Hepatocyte (in vitro differentiated cells): ENCODE data around the gene VENTX. TPM values are rescaled to one million over a fixed set of nuclear protein-coding genes. Genes with fewer than 3 reads are reported as not detected.

Experiments
- DNase-seq: peaks from one replicate; pipeline ENCODE4 v3.0.0-alpha.2; 2016; ENCODE audit warnings: low spot score
- H2AFZ ChIP-seq: fragments of 200-600 bp; sonication (generic); 2 replicates; pipeline ENCODE4 v1.6.0; 2016; ENCODE audit warnings: antibody characterized with exemption, mild to moderate bottlenecking
- H3K27ac ChIP-seq: fragments of 200-600 bp; sonication (generic); 2 replicates; pipeline ENCODE4 v1.5.1; 2016; ENCODE audit warnings: mild to moderate bottlenecking
- H3K27me3 ChIP-seq: fragments of 200-600 bp; sonication (generic); 2 replicates; pipeline ENCODE4 v1.6.1; 2016
- H3K36me3 ChIP-seq: fragments of 200-600 bp; sonication (generic); replicated peaks from 2 replicates; pipeline ENCODE4 v1.5.1; 2016; ENCODE audit warnings: low read depth; ENCODE audit not compliant: insufficient read depth
- H3K4me1 ChIP-seq: fragments of 200-600 bp; sonication (generic); 2 replicates; pipeline ENCODE4 v1.5.1; 2016; ENCODE audit warnings: mild to moderate bottlenecking, moderate library complexity; ENCODE audit not compliant: insufficient read depth
- H3K4me2 ChIP-seq: fragments of 200-600 bp; sonication (generic); 2 replicates; pipeline ENCODE4 v1.6.0; 2016
- H3K4me3 ChIP-seq: fragments of 200-600 bp; sonication (generic); 2 replicates; pipeline ENCODE4 v1.5.1; 2016; ENCODE audit warnings: mild to moderate bottlenecking
- H3K79me2 ChIP-seq: fragments of 200-600 bp; sonication (generic); 2 replicates; pipeline ENCODE4 v1.6.0; 2017; ENCODE audit warnings: mild to moderate bottlenecking
- H3K9me2 ChIP-seq: fragments of 200-600 bp; sonication (generic); replicated peaks from 2 replicates; pipeline ENCODE4 v1.6.0; 2017; ENCODE audit warnings: mild to moderate bottlenecking; ENCODE audit not compliant: insufficient read depth
- H3K9me3 ChIP-seq: fragments of 200-600 bp; sonication (generic); 2 replicates; pipeline ENCODE4 v1.5.1; 2016; ENCODE audit warnings: low read depth, mild to moderate bottlenecking
- H4K20me1 ChIP-seq: fragments of 200-600 bp; sonication (generic); 2 replicates; pipeline ENCODE4 v1.6.0; 2016; ENCODE audit warnings: mild to moderate bottlenecking; ENCODE audit not compliant: insufficient read depth, poor library complexity, severe bottlenecking
- EZH2 ChIP-seq: fragments of 200-600 bp; sonication (generic); IDR thresholded peaks from 2 replicates; pipeline ENCODE4 v1.6.1; 2016; ENCODE audit warnings: antibody characterized with exemption, mild to moderate bottlenecking, borderline replicate concordance
- EZH2phosphoT487 ChIP-seq: fragments of 200-600 bp; sonication (generic); IDR thresholded peaks from one replicate; pipeline ENCODE4 v1.6.1; 2018; ENCODE audit warnings: antibody characterized with exemption, mild to moderate bottlenecking, low read depth, moderate library complexity; ENCODE audit not compliant: unreplicated experiment, severe bottlenecking
- WGBS: methylation state at CpG from one replicate; pipeline ENCODE4 v1.1.6; 2016; ENCODE audit warnings: low lambda C conversion rate; ENCODE audit errors: missing lambda C conversion rate; 5-methylcytosine and 5-hydroxymethylcytosine counted together
- polyA plus RNA-seq: library from polyadenylated mRNA; unstranded; fragments of >200 nt; fragmentation: Nextera tagmentation; extraction: Ambion mirVana; gene quantifications from 2 replicates; pipeline ENCODE4 v1.2.1, GENCODE V29; 2016
- total RNA-seq: library from RNA; depleted of rRNA; stranded (reverse); fragments of >200 nt; gene quantifications from 2 replicates; pipeline ENCODE4 v1.2.3, GENCODE V29; 2014
- TF ChIP-seq, protein P1 (sequence below): fragments of 200-600 bp; sonication (generic); IDR thresholded peaks from 2 replicates; pipeline ENCODE4 v1.5.1; 2016; ENCODE audit warnings: antibody characterized with exemption, mild to moderate bottlenecking; ENCODE audit not compliant: poor library complexity

The VENTX gene
- total and polyA plus RNA-seq, 2 experiments from 2014 or later, result not detected

DNA sequence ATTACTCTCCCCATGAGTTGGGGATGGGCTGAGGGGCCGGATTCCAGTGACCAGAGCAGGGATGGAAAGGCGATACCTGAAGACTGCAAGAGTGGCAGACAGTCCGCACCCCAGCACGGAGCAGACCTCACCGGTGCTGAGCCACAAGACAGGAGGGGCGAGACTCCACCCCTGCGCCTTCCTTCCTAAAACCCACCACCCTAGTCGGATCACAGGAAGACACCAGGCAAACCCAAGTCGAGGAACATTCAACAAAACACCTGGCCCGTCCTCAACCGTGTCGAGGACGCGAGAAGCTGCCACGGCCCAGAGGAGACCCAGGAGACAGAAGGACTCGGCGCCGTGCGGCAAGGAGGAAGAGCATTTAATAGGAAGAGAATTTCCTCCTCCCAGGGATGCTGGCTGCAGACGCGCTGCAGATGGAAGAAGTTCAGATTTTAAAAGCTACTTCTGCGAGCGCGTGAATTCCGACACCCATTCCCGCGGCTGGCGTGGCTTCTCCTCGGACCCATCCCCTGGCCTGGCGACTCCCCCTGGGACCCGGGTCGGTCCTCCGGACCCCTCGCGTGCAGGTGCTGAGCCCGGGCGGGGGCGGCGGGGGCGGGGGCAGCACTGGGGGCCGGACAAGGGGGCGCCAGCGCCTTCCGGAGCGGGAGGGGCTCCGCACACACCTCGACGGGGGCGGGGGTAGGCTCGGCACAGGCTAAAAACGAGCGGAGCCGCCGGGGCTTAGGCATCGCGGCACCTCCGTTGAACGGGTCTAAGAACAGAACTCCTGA lies 8.2 kb upstream of the VENTX start:
- TF ChIP-seq EZH2, result peak; percentile 81
- TF ChIP-seq, protein P1, sequence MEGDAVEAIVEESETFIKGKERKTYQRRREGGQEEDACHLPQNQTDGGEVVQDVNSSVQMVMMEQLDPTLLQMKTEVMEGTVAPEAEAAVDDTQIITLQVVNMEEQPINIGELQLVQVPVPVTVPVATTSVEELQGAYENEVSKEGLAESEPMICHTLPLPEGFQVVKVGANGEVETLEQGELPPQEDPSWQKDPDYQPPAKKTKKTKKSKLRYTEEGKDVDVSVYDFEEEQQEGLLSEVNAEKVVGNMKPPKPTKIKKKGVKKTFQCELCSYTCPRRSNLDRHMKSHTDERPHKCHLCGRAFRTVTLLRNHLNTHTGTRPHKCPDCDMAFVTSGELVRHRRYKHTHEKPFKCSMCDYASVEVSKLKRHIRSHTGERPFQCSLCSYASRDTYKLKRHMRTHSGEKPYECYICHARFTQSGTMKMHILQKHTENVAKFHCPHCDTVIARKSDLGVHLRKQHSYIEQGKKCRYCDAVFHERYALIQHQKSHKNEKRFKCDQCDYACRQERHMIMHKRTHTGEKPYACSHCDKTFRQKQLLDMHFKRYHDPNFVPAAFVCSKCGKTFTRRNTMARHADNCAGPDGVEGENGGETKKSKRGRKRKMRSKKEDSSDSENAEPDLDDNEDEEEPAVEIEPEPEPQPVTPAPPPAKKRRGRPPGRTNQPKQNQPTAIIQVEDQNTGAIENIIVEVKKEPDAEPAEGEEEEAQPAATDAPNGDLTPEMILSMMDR, result no peak
- Histone ChIP-seq H4K20me1 (no peaks in the 10 kb centered on the region), H2AFZ (no peak overlapping the region), H3K9me3 (no peaks in the 10 kb centered on the region), H3K27me3 (peaks cover 66% of the 10 kb centered on the region), H3K4me2 (peak overlapping the region; percentile 68), H3K4me3 (no peak overlapping the region), H3K79me2 (no peaks in the 10 kb centered on the region), H3K4me1 (no peaks in the 10 kb centered on the region), H3K36me3 (no peaks in the 10 kb centered on the region), H3K27ac (no peak overlapping the region), H3K9me2 (no peaks in the 10 kb centered on the region)
- WGBS, result 20% methylated on average over 39 of the region's 58 CpGs
- no peak for DNase-seq

DNA sequence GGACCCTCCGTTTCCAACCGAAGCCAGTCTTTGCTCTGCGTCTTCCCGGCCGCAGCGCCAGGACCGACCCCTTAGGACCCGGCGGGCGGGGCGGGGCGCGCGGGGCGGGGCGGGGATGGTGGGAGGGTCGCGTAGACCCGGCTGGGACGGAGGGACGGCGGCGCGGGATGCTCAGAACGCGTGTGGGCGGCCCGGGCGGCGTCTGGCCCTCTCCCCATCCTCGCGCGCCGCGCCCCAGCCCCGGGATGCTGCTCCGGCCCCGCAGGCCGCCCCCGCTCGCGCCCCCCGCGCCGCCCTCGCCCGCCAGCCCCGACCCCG lies 7.7 kb upstream of the VENTX start, which contains the start of gene UTF1:
UTF1 (plus strand) TSS at position 174 of the 318 bp plus-strand sequence; CDS start at position 246, 72 bp downstream.
- H3K9me3 ChIP-seq, result no peaks in the 10 kb centered on the region
- TF ChIP-seq EZH2 (no peak), EZH2phosphoT487 (no peak)
- TF ChIP-seq, protein P1, result no peak
- H4K20me1 ChIP-seq, result no peaks in the 10 kb centered on the region
- H3K4me2 ChIP-seq, result peak within 1 kb of the TSS; percentile 72
- H3K27me3 ChIP-seq, result peaks cover 67% of the 10 kb centered on the region
- no peak within 1 kb of the TSS for H3K27ac ChIP-seq
- H3K9me2 ChIP-seq, result no peaks in the 10 kb centered on the region
- H3K79me2 ChIP-seq, result no peaks in the 10 kb centered on the region
- H3K4me3 ChIP-seq, result no peak within 1 kb of the TSS
- 0% methylated on average over 9 of the region's 49 CpGs for WGBS
- DNase-seq, result no peak
- no peaks in the 10 kb centered on the region for H3K36me3 ChIP-seq
- H2AFZ ChIP-seq, result no peak within 1 kb of the TSS
- no peaks in the 10 kb centered on the region for H3K4me1 ChIP-seq

DNA sequence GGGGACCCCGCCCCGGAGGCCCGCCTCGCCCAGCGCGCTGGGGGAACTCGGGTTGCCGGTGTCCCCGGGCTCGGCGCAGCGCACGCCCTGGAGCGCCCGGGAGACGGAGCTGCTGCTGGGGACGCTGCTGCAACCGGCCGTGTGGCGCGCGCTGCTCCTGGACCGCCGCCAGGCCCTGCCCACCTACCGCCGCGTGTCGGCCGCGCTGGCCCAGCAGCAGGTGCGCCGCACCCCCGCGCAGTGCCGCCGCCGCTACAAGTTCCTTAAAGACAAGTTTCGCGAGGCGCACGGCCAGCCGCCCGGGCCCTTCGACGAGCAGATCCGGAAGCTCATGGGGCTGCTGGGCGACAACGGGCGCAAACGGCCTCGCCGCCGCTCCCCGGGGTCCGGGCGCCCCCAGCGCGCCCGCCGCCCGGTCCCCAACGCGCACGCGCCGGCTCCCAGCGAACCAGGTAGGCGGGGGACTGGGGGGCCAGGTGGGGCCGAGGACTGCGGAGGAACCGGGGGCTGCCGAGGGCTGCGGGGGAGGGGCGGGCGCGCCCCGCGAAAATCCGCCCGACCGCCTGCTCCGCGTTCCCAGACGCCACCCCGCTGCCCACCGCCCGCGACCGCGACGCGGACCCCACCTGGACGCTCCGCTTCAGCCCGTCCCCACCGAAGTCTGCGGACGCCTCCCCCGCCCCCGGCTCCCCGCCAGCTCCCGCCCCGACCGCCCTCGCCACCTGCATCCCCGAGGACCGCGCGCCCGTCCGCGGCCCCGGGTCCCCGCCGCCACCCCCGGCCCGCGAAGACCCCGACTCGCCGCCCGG lies 7.1 kb upstream of the VENTX start:
- Histone ChIP-seq H3K79me2 (no peaks in the 10 kb centered on the region), H3K9me2 (no peaks in the 10 kb centered on the region), H3K4me3 (no peak overlapping the region), H3K27ac (no peak overlapping the region), H4K20me1 (no peaks in the 10 kb centered on the region), H3K36me3 (no peaks in the 10 kb centered on the region), H3K4me1 (no peaks in the 10 kb centered on the region), H3K27me3 (peaks cover 73% of the 10 kb centered on the region), H3K4me2 (peak overlapping the region; percentile 72), H2AFZ (no peak overlapping the region), H3K9me3 (no peaks in the 10 kb centered on the region)
- peak; percentile 61 for DNase-seq
- under 1% methylated on average over 57 of the region's 122 CpGs for WGBS
- TF ChIP-seq EZH2phosphoT487, result peak; percentile 88
- TF ChIP-seq, protein P1, result no peak
- TF ChIP-seq EZH2, result peak; percentile 24
